Activated naive CD8-positive, alpha-beta T cell treated with anti-CD3 and anti-CD28 coated beads for 36 hours (primary cell): ENCODE results near the gene ABCA3. TPM values are rescaled to one million over a fixed set of nuclear protein-coding genes. Genes with fewer than 3 reads are reported as not detected.

ENCODE experiments used
- total RNA-seq, 2 experiments: library from RNA; stranded (reverse); gene quantifications; one replicate each; pipeline ENCODE4 v1.2.3, GENCODE V29; 2021

Gene ABCA3
- total RNA-seq, 2 experiments from 2014 or later = 3.5 to 4.0 TPM

Other genes starting within 250 kb of the ABCA3 start
- 10 to 100 TPM; 52.6 to 54.5 TPM for gene PKD1, start 204.8 kb downstream of the ABCA3 start, total RNA-seq
- under 1 TPM; 0.26 to 0.35 TPM for gene RAB26, start 192.1 kb downstream of the ABCA3 start, total RNA-seq
- gene TRAF7, start 184.9 kb downstream of the ABCA3 start, total RNA-seq = 10 to 100 TPM; 86.4 to 89.2 TPM
- 1 to 10 TPM; 1.8 to 3.4 TPM for gene CASKIN1, start 144.1 kb downstream of the ABCA3 start, total RNA-seq
- gene MLST8, start 135.3 kb downstream of the ABCA3 start, total RNA-seq = 10 to 100 TPM; 89.5 to 92.3 TPM
- 1 to 10 TPM; 2.3 to 6.4 TPM for gene BRICD5, start 129.9 kb downstream of the ABCA3 start, total RNA-seq
- gene PGP, start 125.9 kb downstream of the ABCA3 start, total RNA-seq = 10 to 100 TPM; 24.2 to 24.5 TPM
- gene E4F1, start 117.1 kb downstream of the ABCA3 start, total RNA-seq = 10 to 100 TPM; 23.0 to 24.1 TPM
- under 1 TPM; 0.87 to 0.92 TPM for gene DNASE1L2, start 104.3 kb downstream of the ABCA3 start, total RNA-seq
- 10 to 100 TPM; 27.5 to 30.0 TPM for gene ECI1, start 89.1 kb downstream of the ABCA3 start, total RNA-seq
- 100 to 1,000 TPM; 403 to 415 TPM for gene RNPS1, start 72.6 kb downstream of the ABCA3 start, total RNA-seq
- gene CCNF, start 88.7 kb upstream of the ABCA3 start, total RNA-seq = 10 to 100 TPM; 38.3 to 38.8 TPM
- 10 to 100 TPM; 24.0 to 26.5 TPM for gene TEDC2, start 119.4 kb upstream of the ABCA3 start, total RNA-seq
- not detected for gene NTN3, start 130.6 kb upstream of the ABCA3 start, total RNA-seq
- 10 to 100 TPM; 21.1 to 23.0 TPM for gene TBC1D24, start 134.4 kb upstream of the ABCA3 start, total RNA-seq
- 100 to 1,000 TPM; 124 to 125 TPM for gene ATP6V0C, start 173.2 kb upstream of the ABCA3 start, total RNA-seq
- gene AMDHD2, start 179.6 kb upstream of the ABCA3 start, total RNA-seq = 10 to 100 TPM; 34.6 to 35.4 TPM
- gene CEMP1, start 190.7 kb upstream of the ABCA3 start, total RNA-seq = not detected
- gene PDPK1, start 197.3 kb upstream of the ABCA3 start, total RNA-seq = 10 to 100 TPM; 36.5 to 42.2 TPM